Aorta (tissue), 5 donors: ENCODE measurements around the gene SAFB2. TPM values are rescaled to one million over a fixed set of nuclear protein-coding genes. Genes with fewer than 3 reads are reported as not detected.
A peak's percentile ranks its signal among the peaks of the same experiment; 100 is the strongest.

Source experiments
- ATAC-seq: fragments of 200-7000 bp; cut with Tn5 transposase; one replicate; pipeline ENCODE4 v1.9.1; 2022; ENCODE audit warnings: moderate library complexity; ENCODE audit not compliant: low FRiP score
- DNase-seq, 2 donors: peaks; one replicate each; pipeline ENCODE4 v3.0.0-alpha.2; 2020
- H3K27ac ChIP-seq, 2 donors: one replicate each; pipeline ENCODE4 v1.5.1; 2013; ENCODE audit warnings: low read length in 2 of 2, mild to moderate bottlenecking in 2 of 2, moderate library complexity in 2 of 2, control low read depth in 1 of 2, inconsistent platforms in 1 of 2, low read depth in 1 of 2
- H3K27me3 ChIP-seq, 2 donors: one replicate each; pipeline ENCODE4 v1.6.1; 2013; ENCODE audit warnings: control low read depth in 1 of 2, low read length in 1 of 2, mild to moderate bottlenecking in 1 of 2, moderate library complexity in 1 of 2; ENCODE audit not compliant: insufficient read depth in 2 of 2, control insufficient read depth in 1 of 2
- H3K36me3 ChIP-seq, 2 donors: one replicate each; pipeline ENCODE4 v1.6.1; 2013; ENCODE audit warnings: control low read depth in 1 of 2, low read length in 1 of 2, mild to moderate bottlenecking in 1 of 2; ENCODE audit not compliant: insufficient read depth in 2 of 2, control insufficient read depth in 1 of 2
- H3K4me1 ChIP-seq, 2 donors: one replicate each; pipeline ENCODE4 v1.6.1; 2013; ENCODE audit warnings: low read length in 2 of 2, control low read depth in 1 of 2, mild to moderate bottlenecking in 1 of 2, moderate library complexity in 1 of 2; ENCODE audit not compliant: insufficient read depth in 2 of 2, control insufficient read depth in 1 of 2
- H3K4me3 ChIP-seq, 2 donors: one replicate each; pipeline ENCODE4 v1.5.1; 2013; ENCODE audit warnings: low read length in 2 of 2, control low read depth in 1 of 2, mild to moderate bottlenecking in 1 of 2
- H3K9me3 ChIP-seq: one replicate; pipeline ENCODE4 v1.6.1; 2013; ENCODE audit warnings: mild to moderate bottlenecking, low read length; ENCODE audit not compliant: control insufficient read depth
- WGBS, 2 donors: extraction: QIAGEN DNeasy Blood & Tissue Kit; methylation state at CpG; one replicate each; pipeline ENCODE4 v1.1.7; 2013; 5-methylcytosine and 5-hydroxymethylcytosine counted together
- intact Hi-C, 2 donors: fragments of 100-400 bp; cut with DNase I; formaldehyde crosslinking; loops; one replicate each; pipeline versions ENCODE4 v1.14.2 to v1.15.0; 2022
- polyA plus RNA-seq, 2 donors: library from polyadenylated mRNA; stranded (reverse); fragments of 200-250 nt; gene quantifications; one replicate each; pipeline ENCODE4 v1.2.3, GENCODE V29; 2013
- total RNA-seq, 2 donors: library from RNA; stranded (reverse); fragmentation: NEBNext Ultra II Directional; extraction: Animal tissue kit (Norgen Biotek cat#: 25700); gene quantifications; one replicate each; pipeline ENCODE4 v1.2.1, GENCODE V29; 2021
- donor health status: healthy with polysubstance abuse.
- donor health status: Bipolar disorder and iron deficiency.
- donor health status: DM: no; HTN: no; CAD: no.
- donor health status: DM: no; HTN: no; CAD: no.
- donor health status: DM: yes; HTN: yes; CAD: no.

The SAFB2 gene
- total and polyA plus RNA-seq, 4 donors, result 26.7 to 113 (median 74.7) TPM

- DNase-seq (no peak), ATAC-seq (no peak)
- Histone ChIP-seq H3K9me3 (no peaks in the 10 kb centered on the region), H3K4me3 (no peak overlapping the region), H3K36me3 (no peaks in the 10 kb centered on the region), H3K27me3 (no peaks in the 10 kb centered on the region), H3K27ac (no peak overlapping the region), H3K4me1 (peaks cover 3 to 11% of the 10 kb centered on the region in 2 donors)
- 84 to 86% methylated on average over 9 of the region's 9 CpGs for WGBS, 2 donors
- intact Hi-C loops, result loop anchor here in 1 of 2 donors (10.0 kb wide), 1 partner anchor 166 kb away; the partner anchor contains the start of gene DUS3L
Observed at GRCh38 chr19:5628919-5629481, 6.4 kb upstream of the SAFB2 start.

- DNase-seq (no peak), ATAC-seq (no peak)
- intact Hi-C loops, result loop anchor here in 1 of 2 donors (10.0 kb wide), 1 partner anchor 166 kb away; the partner anchor contains the start of gene DUS3L
- 25 to 26% methylated on average over 1 of the region's 1 CpG for WGBS, 2 donors
- H3K36me3 ChIP-seq, result no peaks in the 10 kb centered on the region
- no peaks in the 10 kb centered on the region for H3K27me3 ChIP-seq
- peaks cover 3 to 11% of the 10 kb centered on the region in 2 donors for H3K4me1 ChIP-seq
- no peak overlapping the region for H3K4me3 ChIP-seq
- no peak overlapping the region for H3K27ac ChIP-seq
- no peaks in the 10 kb centered on the region for H3K9me3 ChIP-seq
Observed at GRCh38 chr19:5628461-5628860, 5.9 kb upstream of the SAFB2 start.

- Histone ChIP-seq H3K36me3 (no peaks in the 10 kb centered on the region), H3K9me3 (no peaks in the 10 kb centered on the region), H3K4me1 (peaks cover 3 to 11% of the 10 kb centered on the region in 2 donors), H3K27me3 (no peaks in the 10 kb centered on the region), H3K27ac (no peak overlapping the region), H3K4me3 (no peak overlapping the region)
- intact Hi-C loops, result loop anchor here in 1 of 2 donors (10.0 kb wide), 1 partner anchor 167 kb away; the partner anchor contains the start of gene DUS3L
- no peak for ATAC-seq
- peak; percentile 80 to 90 for DNase-seq
- 48 to 54% methylated on average over 6 of the region's 6 CpGs for WGBS, 2 donors
Observed at GRCh38 chr19:5627395-5627904, 4.9 kb upstream of the SAFB2 start.

- ATAC-seq, result no peak
- Histone ChIP-seq H3K27me3 (no peaks in the 10 kb centered on the region), H3K27ac (no peak overlapping the region), H3K4me1 (peaks cover 0 to 11% of the 10 kb centered on the region in 2 donors), H3K4me3 (no peak overlapping the region), H3K36me3 (no peaks in the 10 kb centered on the region), H3K9me3 (no peaks in the 10 kb centered on the region)
- intact Hi-C loops, result loop anchor here in 1 of 2 donors (10.0 kb wide), 1 partner anchor 169 kb away; the partner anchor contains the start of gene DUS3L
- no peak for DNase-seq
- 65 to 69% methylated on average over 12 of the region's 12 CpGs for WGBS, 2 donors
Observed at GRCh38 chr19:5625641-5626040, 3.1 kb upstream of the SAFB2 start.

DNA sequence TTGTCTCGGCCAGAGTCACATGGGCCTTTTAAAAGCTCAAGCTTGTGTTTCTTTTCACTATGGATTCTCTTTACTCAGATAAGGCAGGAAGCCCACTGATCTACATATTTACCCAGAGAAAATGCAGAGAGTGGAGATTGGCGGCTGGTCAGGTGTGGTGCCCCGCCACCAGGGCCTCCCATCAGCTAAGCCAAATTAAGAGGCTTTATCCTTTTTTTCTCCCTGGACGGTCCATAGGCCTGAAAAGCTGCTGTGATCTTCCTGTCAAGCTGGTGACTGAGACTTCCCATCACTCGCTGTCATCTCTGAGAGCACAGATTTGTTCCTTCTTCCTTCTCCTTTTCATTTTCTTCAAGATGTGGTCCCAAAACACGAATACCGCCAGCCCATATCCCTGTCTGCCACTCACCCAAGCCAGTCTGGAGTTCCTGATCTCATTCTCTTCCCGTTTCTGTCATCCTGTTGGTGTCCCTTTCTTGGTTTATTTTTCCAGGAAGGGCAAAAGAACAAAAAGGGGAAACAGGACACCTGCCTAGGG, 2.2 kb upstream of the SAFB2 start:
- intact Hi-C loops, result loop anchor here (5.0 to 10.0 kb wide), 3 partner anchors 57 to 170 kb away; partner anchors contain the start of genes CATSPERD (in 1 of the 2), DUS3L (in 1 of the 2), HSD11B1L (in 1 of the 2) and LONP1 (in 1 of the 2)
- no peak for ATAC-seq
- Histone ChIP-seq H3K9me3 (no peaks in the 10 kb centered on the region), H3K4me3 (peak overlapping the region; percentile 95), H3K4me1 (peaks cover 0 to 11% of the 10 kb centered on the region in 2 donors), H3K27ac (no peak overlapping the region), H3K36me3 (no peaks in the 10 kb centered on the region), H3K27me3 (no peaks in the 10 kb centered on the region)
- WGBS, 2 donors, result 23 to 29% methylated on average over 8 of the region's 8 CpGs
- no peak for DNase-seq

GRCh38 chr19:5624018-5624663, 1.6 kb upstream of the SAFB2 start:
- peak; percentile 66 to 80 for DNase-seq
- intact Hi-C loops, result loop anchor here (5.0 to 10.0 kb wide), 3 partner anchors 58 to 171 kb away; partner anchors contain the start of genes CATSPERD (in 1 of the 2), DUS3L (in 1 of the 2), HSD11B1L (in 1 of the 2) and LONP1 (in 1 of the 2)
- H3K27me3 ChIP-seq, result no peaks in the 10 kb centered on the region
- H3K4me3 ChIP-seq, result peak overlapping the region; percentile 95
- WGBS, 2 donors, result 1% methylated on average over 20 of the region's 20 CpGs
- no peaks in the 10 kb centered on the region for H3K9me3 ChIP-seq
- peaks cover 0 to 11% of the 10 kb centered on the region in 2 donors for H3K4me1 ChIP-seq
- peak overlapping the region in 1 of 2 donors; percentile 69 for H3K27ac ChIP-seq
- no peak for ATAC-seq
- no peaks in the 10 kb centered on the region for H3K36me3 ChIP-seq

DNA sequence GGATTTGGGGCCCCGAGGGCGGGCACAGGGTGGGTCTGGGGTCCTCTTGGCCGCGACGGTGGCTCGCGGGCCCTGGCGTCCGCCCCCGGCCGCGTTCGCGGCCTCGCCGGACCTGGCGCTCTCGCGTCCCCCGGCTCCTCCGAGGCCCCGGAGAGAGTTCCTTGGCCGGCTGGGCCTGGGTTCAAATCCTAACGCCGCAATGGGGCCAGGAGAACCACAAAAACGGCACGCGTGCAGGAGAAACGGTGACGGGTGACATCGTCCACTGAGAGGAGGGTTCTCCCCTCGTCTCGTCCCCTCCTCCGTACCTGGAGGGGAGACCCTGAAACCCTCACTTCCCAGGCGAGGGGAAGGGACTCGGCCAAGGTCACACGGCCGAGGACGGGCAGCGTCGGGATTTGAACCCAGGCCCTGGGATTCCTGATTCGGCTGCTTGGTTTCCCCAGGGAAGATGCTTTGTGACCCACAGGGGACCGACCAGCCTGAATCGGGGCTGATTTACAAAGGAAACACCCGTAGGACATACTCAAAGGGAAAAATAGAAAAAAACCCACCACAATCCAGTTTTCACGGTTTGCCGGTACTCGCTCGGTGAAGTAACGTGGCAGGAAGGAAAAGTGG, 931 bp upstream of the SAFB2 start:
- WGBS, 2 donors, result 0% methylated on average over 32 to 50 of the region's 50 CpGs
- H3K4me1 ChIP-seq, result peaks cover 0 to 6% of the 10 kb centered on the region in 2 donors
- H3K4me3 ChIP-seq, result peak overlapping the region; percentile 95
- no peak for ATAC-seq
- H3K27me3 ChIP-seq, result no peaks in the 10 kb centered on the region
- peak overlapping the region; percentile 69 to 92 for H3K27ac ChIP-seq
- DNase-seq, result peak in 1 of 2 donors; percentile 53
- no peaks in the 10 kb centered on the region for H3K9me3 ChIP-seq
- H3K36me3 ChIP-seq, result no peaks in the 10 kb centered on the region
- intact Hi-C loops, result loop anchor here (5.0 to 10.0 kb wide), 3 partner anchors 59 to 171 kb away; partner anchors contain the start of genes CATSPERD (in 1 of the 2), DUS3L (in 1 of the 2), HSD11B1L (in 1 of the 2) and LONP1 (in 1 of the 2)

DNA sequence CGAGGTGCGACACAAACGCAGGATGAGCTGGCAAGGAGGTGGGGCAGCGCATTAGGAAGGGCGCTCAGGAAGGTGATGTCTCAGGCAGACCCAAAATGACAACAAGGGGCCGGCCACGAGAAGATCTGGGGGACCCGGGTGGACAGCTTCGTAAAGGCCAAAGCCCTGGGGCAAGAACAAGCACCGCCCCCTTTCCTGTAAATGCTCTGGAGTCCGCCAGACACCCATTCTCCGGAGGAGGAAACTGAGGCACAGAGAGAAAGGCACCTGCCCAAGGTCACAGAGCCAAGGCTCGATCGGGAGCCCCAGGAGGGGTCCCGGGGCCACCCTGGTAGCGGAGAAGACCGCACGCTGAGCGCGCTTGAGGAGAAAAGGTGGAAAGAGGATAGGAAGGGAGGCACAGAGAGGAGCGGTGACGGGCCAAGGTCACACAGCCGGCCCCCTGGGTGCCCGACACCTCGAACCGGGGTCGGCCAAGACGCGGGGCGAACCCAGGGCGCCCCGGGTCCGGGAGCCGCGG, 571 bp downstream of the SAFB2 start:
- Histone ChIP-seq H3K9me3 (no peaks in the 10 kb centered on the region), H3K4me1 (peaks cover 0 to 5% of the 10 kb centered on the region in 2 donors), H3K27me3 (no peaks in the 10 kb centered on the region), H3K27ac (peak overlapping the region; percentile 36 to 84), H3K36me3 (no peaks in the 10 kb centered on the region), H3K4me3 (peak overlapping the region; percentile 82 to 94)
- 0% methylated on average over 27 to 35 of the region's 35 CpGs for WGBS, 2 donors
- intact Hi-C loops, result loop anchor here (5.0 to 10.0 kb wide), 3 partner anchors 60 to 173 kb away; partner anchors contain the start of genes CATSPERD (in 1 of the 2), DUS3L (in 1 of the 2), HSD11B1L (in 1 of the 2) and LONP1 (in 1 of the 2)
- ATAC-seq (no peak), DNase-seq (peak in 1 of 2 donors; percentile 52)
